Gastrocnemius medialis (tissue), 4 donors: Measurements from ENCODE around the gene CARMIL1. TPM values are rescaled to one million over a fixed set of nuclear protein-coding genes. Genes with fewer than 3 reads are reported as not detected.

Source experiments
- ATAC-seq, 2 donors: fragments of 150-250 bp; one replicate each; pipeline ENCODE4 v1.9.1; 2016
- DNase-seq, 2 donors: peaks; one replicate each; pipeline ENCODE4 v3.0.0-alpha.2; 2019
- H3K27ac ChIP-seq, 4 donors: fragments of 200-600 bp; sonication (generic); 1 replicate in 1 of 4; 2 replicates in 3 of 4; pipeline ENCODE4 v1.5.1; 2016 to 2018; ENCODE audit warnings: mild to moderate bottlenecking in 2 of 4, moderate library complexity in 1 of 4
- H3K27me3 ChIP-seq, 3 donors: fragments of 200-600 bp; sonication (generic) in 2 of 3; 1 replicate in 1 of 3; 2 replicates in 2 of 3; pipeline versions ENCODE4 v1.5.1 to v1.6.0; 2016 to 2019; ENCODE audit warnings: mild to moderate bottlenecking in 1 of 3, moderate library complexity in 1 of 3
- H3K36me3 ChIP-seq, 2 donors: fragments of 200-600 bp; sonication (generic) in 1 of 2; one replicate each; pipeline ENCODE4 v1.5.1; 2017 to 2018
- H3K4me1 ChIP-seq, 2 donors: fragments of 200-600 bp; sonication (generic) in 1 of 2; one replicate each; pipeline ENCODE4 v1.5.1; 2016 to 2017; ENCODE audit warnings: mild to moderate bottlenecking in 2 of 2
- H3K4me3 ChIP-seq, 4 donors: fragments of 200-600 bp; sonication (generic) in 3 of 4; 1 replicate in 1 of 4; 2 replicates in 3 of 4; pipeline ENCODE4 v1.5.1; 2016 to 2019; ENCODE audit warnings: mild to moderate bottlenecking in 2 of 4
- H3K9me3 ChIP-seq, 3 donors: fragments of 200-600 bp; sonication (generic) in 2 of 3; 1 replicate in 1 of 3; 2 replicates in 2 of 3; pipeline ENCODE4 v1.5.1; 2016 to 2019
- POLR2A ChIP-seq, 2 donors: fragments of 450-650 bp; IDR thresholded peaks; one replicate each; pipeline ENCODE4 v1.6.1; 2017; ENCODE audit warnings: antibody characterized with exemption in 2 of 2, mild to moderate bottlenecking in 2 of 2, moderate library complexity in 2 of 2
- in situ Hi-C, 4 donors: fragments of 200-750 bp; cut with MboI; loops; one replicate each; pipeline versions ENCODE4 v1.15.0 to v1.8.0; 2017; ENCODE audit warnings: low sequenced_read_pairs in 4 of 4
- intact Hi-C: fragments of 100-400 bp; cut with DNase I; formaldehyde crosslinking; loops from one replicate; pipeline ENCODE4 v1.15.1; 2023; ENCODE audit warnings: low total_unique reads
- total RNA-seq, 4 donors: library from RNA; depleted of rRNA; stranded (reverse); fragments of >200 nt; gene quantifications; one replicate each; pipeline versions ENCODE4 v1.1.0 to v1.2.3, GENCODE V29; 2016
- TF ChIP-seq, protein P1 (sequence below), 5 experiments: fragments of 450-650 bp in 3 of 5; fragments of 200-600 bp in 2 of 5; sonication (generic) in 2 of 5; IDR thresholded peaks in 4 of 5; conservative IDR thresholded peaks in 1 of 5; 1 replicate in 4 of 5; 2 replicates in 1 of 5; pipeline ENCODE4 v1.5.1; 2016 to 2019; ENCODE audit warnings: antibody characterized with exemption in 5 of 5, mild to moderate bottlenecking in 3 of 5, moderate library complexity in 3 of 5

The CARMIL1 gene
- total RNA-seq, 4 donors from 2014 or later = 0.87 to 2.1 (median 1.7) TPM

DNA sequence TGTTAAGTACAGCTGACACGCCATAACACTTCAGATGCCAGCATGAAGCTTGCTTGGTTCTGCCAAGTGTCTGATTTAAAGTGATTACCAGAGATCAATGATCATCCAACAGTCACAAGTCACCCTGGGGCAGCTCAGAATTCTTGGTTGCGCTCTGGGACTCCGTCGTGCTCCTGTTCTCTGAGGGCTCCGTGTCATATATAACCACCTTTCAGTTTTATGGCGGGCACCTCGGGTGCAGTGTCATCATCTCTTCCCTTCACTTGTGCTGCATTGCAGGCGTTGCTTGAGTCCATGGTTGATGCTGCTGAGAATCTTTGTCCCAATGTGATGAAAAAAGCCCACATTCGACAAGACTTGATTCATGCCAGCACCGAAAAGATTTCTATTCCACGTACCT is 271.5 kb downstream of the CARMIL1 start:
- TF ChIP-seq, protein P1, sequence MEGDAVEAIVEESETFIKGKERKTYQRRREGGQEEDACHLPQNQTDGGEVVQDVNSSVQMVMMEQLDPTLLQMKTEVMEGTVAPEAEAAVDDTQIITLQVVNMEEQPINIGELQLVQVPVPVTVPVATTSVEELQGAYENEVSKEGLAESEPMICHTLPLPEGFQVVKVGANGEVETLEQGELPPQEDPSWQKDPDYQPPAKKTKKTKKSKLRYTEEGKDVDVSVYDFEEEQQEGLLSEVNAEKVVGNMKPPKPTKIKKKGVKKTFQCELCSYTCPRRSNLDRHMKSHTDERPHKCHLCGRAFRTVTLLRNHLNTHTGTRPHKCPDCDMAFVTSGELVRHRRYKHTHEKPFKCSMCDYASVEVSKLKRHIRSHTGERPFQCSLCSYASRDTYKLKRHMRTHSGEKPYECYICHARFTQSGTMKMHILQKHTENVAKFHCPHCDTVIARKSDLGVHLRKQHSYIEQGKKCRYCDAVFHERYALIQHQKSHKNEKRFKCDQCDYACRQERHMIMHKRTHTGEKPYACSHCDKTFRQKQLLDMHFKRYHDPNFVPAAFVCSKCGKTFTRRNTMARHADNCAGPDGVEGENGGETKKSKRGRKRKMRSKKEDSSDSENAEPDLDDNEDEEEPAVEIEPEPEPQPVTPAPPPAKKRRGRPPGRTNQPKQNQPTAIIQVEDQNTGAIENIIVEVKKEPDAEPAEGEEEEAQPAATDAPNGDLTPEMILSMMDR (IDR thresholded peaks at IDR 0.05 in 4 of 5, conservative IDR thresholded peaks at IDR 0.05 in 1 of 5) = no peak
- TF ChIP-seq POLR2A (IDR thresholded peaks at IDR 0.05) = no peak
- intact Hi-C loops (no loop called here), in situ Hi-C loops (loop anchor here in 2 of 4 donors (25.0 kb wide), 1 partner anchor 288 kb away; no protein-coding TSS in a partner anchor)
- no peaks in the 10 kb centered on the region for H3K27me3 ChIP-seq
- H3K4me1 ChIP-seq = no peaks in the 10 kb centered on the region
- ATAC-seq (no peak), DNase-seq (no peak)
- H3K27ac ChIP-seq = no peak overlapping the region
- no peak overlapping the region for H3K4me3 ChIP-seq
- H3K9me3 ChIP-seq = no peaks in the 10 kb centered on the region
- H3K36me3 ChIP-seq = no peaks in the 10 kb centered on the region

DNA sequence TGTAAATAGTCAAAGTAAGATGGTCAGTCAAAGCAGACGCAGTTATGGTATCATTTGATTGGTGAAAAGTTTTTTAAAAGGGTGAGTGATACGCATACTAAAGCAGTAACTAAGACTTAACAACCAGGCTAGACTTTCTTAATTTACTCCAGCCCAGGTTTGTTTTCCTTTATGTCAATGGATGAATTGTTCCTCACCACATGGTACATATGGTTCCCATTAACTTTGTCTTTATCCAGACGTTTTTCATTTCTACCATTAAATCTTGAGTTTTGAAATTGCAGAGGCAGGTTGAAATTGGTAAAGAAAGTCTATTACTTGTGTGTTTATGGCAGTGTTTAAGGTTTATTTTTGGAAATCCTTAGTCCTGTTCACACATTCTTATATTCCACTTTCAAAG is 274.3 kb downstream of the CARMIL1 start:
- no peak for ATAC-seq
- Histone ChIP-seq H3K27ac (no peak overlapping the region), H3K4me1 (no peaks in the 10 kb centered on the region), H3K4me3 (no peak overlapping the region), H3K27me3 (no peaks in the 10 kb centered on the region), H3K9me3 (no peaks in the 10 kb centered on the region), H3K36me3 (no peaks in the 10 kb centered on the region)
- in situ Hi-C loops = loop anchor here in 2 of 4 donors (25.0 kb wide), 1 partner anchor 291 kb away; no protein-coding TSS in a partner anchor
- intact Hi-C loops = no loop called here
- TF ChIP-seq POLR2A (IDR thresholded peaks at IDR 0.05) = no peak
- TF ChIP-seq, protein P1 (IDR thresholded peaks at IDR 0.05 in 4 of 5, conservative IDR thresholded peaks at IDR 0.05 in 1 of 5) = no peak
- DNase-seq = no peak

DNA sequence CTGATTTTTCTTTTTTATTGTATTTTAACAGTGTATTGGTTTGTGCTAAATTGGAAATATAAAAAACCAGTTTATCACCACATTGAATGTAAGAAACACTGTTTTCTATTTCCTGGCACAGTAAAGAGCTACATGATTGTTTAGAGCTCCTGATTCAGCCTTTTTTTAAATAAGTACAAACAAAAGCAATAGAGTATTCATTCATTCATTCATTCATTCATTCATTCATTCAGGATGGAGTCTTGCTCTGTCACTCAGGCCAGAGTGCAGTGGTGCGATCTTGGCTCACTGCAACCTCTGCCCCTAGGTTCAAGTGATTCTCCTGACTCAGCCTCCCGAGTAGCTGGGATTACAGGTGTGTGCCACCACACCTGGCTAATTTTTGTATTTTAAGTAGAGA is 276.0 kb downstream of the CARMIL1 start:
- H3K27me3 ChIP-seq = no peaks in the 10 kb centered on the region
- H3K4me1 ChIP-seq = no peaks in the 10 kb centered on the region
- no peak overlapping the region for H3K4me3 ChIP-seq
- no peaks in the 10 kb centered on the region for H3K9me3 ChIP-seq
- DNase-seq (no peak), ATAC-seq (no peak)
- no peak overlapping the region for H3K27ac ChIP-seq
- intact Hi-C loops (no loop called here), in situ Hi-C loops (loop anchor here in 2 of 4 donors (25.0 kb wide), 1 partner anchor 293 kb away; no protein-coding TSS in a partner anchor)
- TF ChIP-seq, protein P1 (IDR thresholded peaks at IDR 0.05 in 4 of 5, conservative IDR thresholded peaks at IDR 0.05 in 1 of 5) = no peak
- no peak for TF ChIP-seq POLR2A (IDR thresholded peaks at IDR 0.05)
- no peaks in the 10 kb centered on the region for H3K36me3 ChIP-seq

DNA sequence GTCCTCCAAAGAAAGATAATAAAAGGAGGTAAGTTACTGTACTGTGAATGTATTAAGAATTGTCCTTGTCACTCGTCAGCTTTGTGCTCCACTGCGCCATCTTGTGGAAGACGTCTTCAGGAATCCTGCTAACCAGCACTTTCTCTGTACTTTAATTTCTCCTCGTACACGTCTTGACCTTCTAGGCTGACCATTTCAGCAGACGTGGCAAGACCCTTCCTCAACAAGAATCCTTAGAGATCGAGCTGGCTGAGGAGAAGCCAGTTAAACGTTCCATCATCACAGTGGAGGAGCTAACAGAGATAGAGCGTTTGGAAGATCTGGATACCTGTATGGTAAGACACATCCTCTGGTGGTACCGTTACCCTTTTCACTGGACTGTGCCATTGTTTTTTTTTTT is 277.3 kb downstream of the CARMIL1 start:
- ATAC-seq (no peak), DNase-seq (peak; percentile 11 to 39)
- intact Hi-C loops = no loop called here
- H3K27me3 ChIP-seq = no peaks in the 10 kb centered on the region
- no peak overlapping the region for H3K4me3 ChIP-seq
- TF ChIP-seq, protein P1 (IDR thresholded peaks at IDR 0.05 in 4 of 5, conservative IDR thresholded peaks at IDR 0.05 in 1 of 5) = peak in 3 of 5 experiments; percentile 38 to 62 (median 58)
- no peak for TF ChIP-seq POLR2A (IDR thresholded peaks at IDR 0.05)
- no peaks in the 10 kb centered on the region for H3K9me3 ChIP-seq
- H3K36me3 ChIP-seq = no peaks in the 10 kb centered on the region
- H3K4me1 ChIP-seq = no peaks in the 10 kb centered on the region
- H3K27ac ChIP-seq = no peak overlapping the region
- in situ Hi-C loops = loop anchor here in 2 of 4 donors (25.0 kb wide), 1 partner anchor 294 kb away; no protein-coding TSS in a partner anchor
